HCT116 (cell line): ENCODE data around the gene FSD1L. TPM values are rescaled to one million over a fixed set of nuclear protein-coding genes. Genes with fewer than 3 reads are reported as not detected.

Experiments
- ATAC-seq: fragments of 200-7000 bp; cut with Tn5 transposase; 2 replicates; pipeline ENCODE4 v1.9.1; 2020; ENCODE audit warnings: mild to moderate bottlenecking, moderate library complexity
- BruUV-seq: library from RNA; stranded (reverse); fragments of 400-500 nt; replicated peaks from 2 replicates; lab custom pipeline; 2021; lab: Mats Ljungman, UMichigan
- CTCF ChIA-PET: fragments of 300-600 bp; sonication (Branson Sonifier 250); formaldehyde crosslinking; loops from one replicate; lab custom pipeline; 2021; ENCODE audit warnings: antibody characterized with exemption; lab: Charles Lee
- POLR2A ChIA-PET: fragments of 300-600, 350-600 bp; sonication (Branson Sonifier 250); formaldehyde crosslinking; loops from one replicate; lab custom pipeline; 2021; ENCODE audit warnings: antibody characterized with exemption; lab: Charles Lee
- RAD21 ChIA-PET, 2 experiments: fragments of 300-600 bp; sonication (Branson Sonifier 250); formaldehyde crosslinking; loops; one replicate each; lab custom pipeline; 2023; ENCODE audit warnings: low total read pairs in 2 of 2; ENCODE audit not compliant: uncharacterized antibody in 2 of 2, unreplicated experiment in 2 of 2, low non-redundant PET in 1 of 2; lab: Charles Lee
- DNase-seq: peaks from one replicate; pipeline ENCODE4 v3.0.0-alpha.2; 2010; ENCODE audit warnings: low read depth, low spot score
- H2AFZ ChIP-seq: fragments of 200-600 bp; shearing (Covaris generic), sonication (generic); 2 replicates; pipeline ENCODE4 v1.6.1; 2017; ENCODE audit warnings: low read depth, mixed run types, mixed read lengths, antibody characterized with exemption, low read length; ENCODE audit not compliant: poor library complexity, severe bottlenecking
- H3K27ac ChIP-seq: 2 replicates; pipeline ENCODE4 v1.5.1; 2012; ENCODE audit warnings: low read depth, low read length
- H3K27me3 ChIP-seq: fragments of 200-600 bp; sonication (generic); 2 replicates; pipeline ENCODE4 v1.6.1; 2016; ENCODE audit warnings: mixed run types, low read length, mixed read lengths; ENCODE audit not compliant: insufficient read depth
- H3K36me3 ChIP-seq, 2 experiments: fragments of 200-500 bp in 1 of 2; fragments of 200-600 bp in 1 of 2; sonication (Bioruptor generic) in 1 of 2; sonication (generic) in 1 of 2; 2 replicates each; pipeline versions ENCODE4 v1.5.1 to v1.6.1; 2014 to 2016; ENCODE audit warnings: low read length in 2 of 2, inconsistent platforms in 1 of 2, mixed read lengths in 1 of 2, mixed run types in 1 of 2; ENCODE audit not compliant: insufficient read depth in 2 of 2, control insufficient read depth in 1 of 2
- H3K4me1 ChIP-seq, 2 experiments: fragments of 200-600 bp in 1 of 2; sonication (generic) in 1 of 2; 2 replicates each; pipeline versions ENCODE4 v1.5.1 to v1.6.1; 2012 to 2017; ENCODE audit warnings: low read length in 2 of 2, inconsistent platforms in 1 of 2, mild to moderate bottlenecking in 1 of 2, mixed read lengths in 1 of 2, mixed run types in 1 of 2, moderate library complexity in 1 of 2; ENCODE audit not compliant: insufficient read depth in 2 of 2, control insufficient read depth in 1 of 2
- H3K4me2 ChIP-seq: fragments of 200-600 bp; sonication (generic); 2 replicates; pipeline ENCODE4 v1.6.1; 2017; ENCODE audit warnings: mixed run types, low read length, mixed read lengths
- H3K4me3 ChIP-seq, 2 experiments: fragments of 200-600 bp in 1 of 2; sonication (generic) in 1 of 2; replicated peaks in 1 of 2; 2 replicates each; pipeline ENCODE4 v1.5.1; 2011 to 2016; ENCODE audit warnings: low read length in 2 of 2, control low read depth in 1 of 2, low read depth in 1 of 2, mild to moderate bottlenecking in 1 of 2, mixed read lengths in 1 of 2, mixed run types in 1 of 2
- H3K79me2 ChIP-seq: fragments of 200-600 bp; sonication (generic); 2 replicates; pipeline ENCODE4 v1.6.1; 2017; ENCODE audit warnings: mild to moderate bottlenecking, mixed run types, low read length, moderate library complexity, mixed read lengths; ENCODE audit not compliant: insufficient read depth
- H3K9ac ChIP-seq: fragments of 200-600 bp; sonication (generic); 2 replicates; pipeline ENCODE4 v1.6.1; 2016; ENCODE audit warnings: low read length, mixed read lengths
- H3K9me2 ChIP-seq: fragments of 200-600 bp; sonication (generic), shearing (Covaris generic); 2 replicates; pipeline ENCODE4 v1.6.1; 2017; ENCODE audit warnings: mixed run types, mild to moderate bottlenecking, moderate library complexity; ENCODE audit not compliant: insufficient read depth
- H3K9me3 ChIP-seq, 2 experiments: fragments of 200-500 bp in 1 of 2; fragments of 200-600 bp in 1 of 2; sonication (Bioruptor generic) in 1 of 2; sonication (generic) in 1 of 2; 2 replicates each; pipeline ENCODE4 v1.6.1; 2014 to 2017; ENCODE audit warnings: low read length in 2 of 2, mixed read lengths in 2 of 2, inconsistent platforms in 1 of 2, low read depth in 1 of 2, mild to moderate bottlenecking in 1 of 2, mixed run types in 1 of 2, moderate library complexity in 1 of 2; ENCODE audit not compliant: control insufficient read depth in 1 of 2, insufficient read depth in 1 of 2
- H4K20me1 ChIP-seq: fragments of 200-600 bp; sonication (generic), shearing (Covaris generic); 2 replicates; pipeline ENCODE4 v1.6.1; 2017; ENCODE audit warnings: mixed run types, mild to moderate bottlenecking, moderate library complexity; ENCODE audit not compliant: insufficient read depth
- CEBPB ChIP-seq: IDR thresholded peaks from 2 replicates; pipeline ENCODE4 v1.6.1; 2012; ENCODE audit warnings: low read depth
- EGR1 ChIP-seq: IDR thresholded peaks from 2 replicates; pipeline ENCODE4 v1.6.1; 2012; ENCODE audit warnings: low read depth
- EZH2 ChIP-seq: fragments of 200-600 bp; sonication (generic); IDR thresholded peaks from 2 replicates; pipeline ENCODE4 v1.6.1; 2017; ENCODE audit warnings: antibody characterized with exemption, mixed run types
- EZH2phosphoT487 ChIP-seq: fragments of 200-600 bp; IDR thresholded peaks from 2 replicates; pipeline ENCODE4 v1.6.1; 2018; ENCODE audit warnings: antibody characterized with exemption, borderline replicate concordance
- FOSL1 ChIP-seq: IDR thresholded peaks from 2 replicates; pipeline ENCODE4 v1.6.1; 2012; ENCODE audit warnings: low read depth
- JUND ChIP-seq: IDR thresholded peaks from 2 replicates; pipeline ENCODE4 v1.6.1; 2012
- POLR2AphosphoS5 ChIP-seq: IDR thresholded peaks from 2 replicates; pipeline ENCODE4 v1.6.1; 2011; ENCODE audit warnings: mild to moderate bottlenecking, low read depth, low read length, moderate library complexity
- RAD21 ChIP-seq: IDR thresholded peaks from 2 replicates; pipeline ENCODE4 v1.6.1; 2012; ENCODE audit warnings: low read depth, mild to moderate bottlenecking
- SRF ChIP-seq: IDR thresholded peaks from 2 replicates; pipeline ENCODE4 v1.6.1; 2012; ENCODE audit warnings: low read depth
- TCF7L2 ChIP-seq: IDR thresholded peaks from 2 replicates; pipeline ENCODE4 v1.7.0; 2011; ENCODE audit warnings: borderline replicate concordance, inconsistent platforms; ENCODE audit not compliant: insufficient read depth, insufficient read length; ENCODE audit errors: extremely low read depth
- ZFX ChIP-seq: fragments of 450-650 bp; IDR thresholded peaks from 2 replicates; pipeline ENCODE4 v1.6.1; 2017
- intact Hi-C: fragments of 100-400 bp; cut with micrococcal nuclease; formaldehyde crosslinking; loops from 2 replicates; pipeline ENCODE4 v1.10.0; 2022
- total RNA-seq: library from RNA; stranded (reverse); gene quantifications from one replicate; pipeline ENCODE4 v1.2.1, GENCODE V29; 2021; ENCODE audit not compliant: unreplicated experiment
- TF ChIP-seq, protein P1 (sequence below), 3 experiments: fragments of 200-600 bp in 1 of 3; sonication (generic) in 1 of 3; IDR thresholded peaks in 2 of 3; conservative IDR thresholded peaks in 1 of 3; 2 replicates each; pipeline ENCODE4 v1.5.1; 2012 to 2017; ENCODE audit warnings: low read depth in 2 of 3, low read length in 2 of 3, antibody characterized with exemption in 1 of 3, borderline replicate concordance in 1 of 3, control low read depth in 1 of 3, mild to moderate bottlenecking in 1 of 3, mixed read lengths in 1 of 3, mixed run types in 1 of 3, moderate library complexity in 1 of 3; ENCODE audit not compliant: insufficient read depth in 1 of 3
- TF ChIP-seq, protein P2 (sequence below): IDR thresholded peaks from 2 replicates; pipeline ENCODE4 v1.6.1; 2012
- TF ChIP-seq, protein P3 (sequence below): IDR thresholded peaks from 2 replicates; pipeline ENCODE4 v1.6.1; 2011; ENCODE audit warnings: mild to moderate bottlenecking, low read length, moderate library complexity; ENCODE audit not compliant: insufficient replicate concordance; ENCODE audit errors: extremely low read depth

The FSD1L gene
- total RNA-seq, 1 experiment from 2014 or later: 5.5 TPM

DNA sequence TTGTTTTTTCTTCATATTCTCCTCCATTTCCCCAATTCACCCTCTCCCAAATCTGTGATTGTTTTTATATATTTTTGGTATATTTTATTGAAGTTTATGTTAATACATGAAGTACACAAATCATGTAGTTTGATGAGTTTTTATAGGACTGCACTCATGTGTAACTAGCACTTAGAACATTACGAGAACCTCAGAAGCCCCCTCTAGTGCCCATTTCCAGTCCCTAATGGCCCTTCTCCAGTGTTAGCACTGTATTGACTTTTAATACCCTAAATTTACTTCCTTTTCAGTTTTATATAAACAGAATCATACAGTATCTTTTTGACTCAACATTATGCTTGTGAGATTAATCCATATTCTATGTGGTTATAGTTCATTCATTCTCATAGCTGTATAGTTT is 91.6 kb downstream of the FSD1L start:
- no TSS peak for BruUV-seq
- H3K9me2 ChIP-seq: no peaks in the 10 kb centered on the region
- H3K36me3 ChIP-seq: no peaks in the 10 kb centered on the region
- H3K9me3 ChIP-seq: no peaks in the 10 kb centered on the region
- no peaks in the 10 kb centered on the region for H4K20me1 ChIP-seq
- H3K4me1 ChIP-seq: peaks cover 0 to 5% of the 10 kb centered on the region in 2 experiments; a peak in 1 of 4 replicates
- no peak overlapping the region for H3K4me3 ChIP-seq
- no peak overlapping the region for H2AFZ ChIP-seq
- no peak for DNase-seq
- RAD21 ChIA-PET: no interaction called here
- CTCF ChIA-PET: no interaction called here
- intact Hi-C loops: loop anchor here (10.0 kb wide), 1 partner anchor 755 kb away; no protein-coding TSS in a partner anchor
- H3K9ac ChIP-seq: no peak overlapping the region
- H3K27ac ChIP-seq: no peak overlapping the region
- H3K4me2 ChIP-seq: no peak overlapping the region
- TF ChIP-seq CEBPB (no peak), RAD21 (peak; percentile 11; the same call in 1 of the 2 replicates), ZFX (no peak)
- TF ChIP-seq, protein P1, sequence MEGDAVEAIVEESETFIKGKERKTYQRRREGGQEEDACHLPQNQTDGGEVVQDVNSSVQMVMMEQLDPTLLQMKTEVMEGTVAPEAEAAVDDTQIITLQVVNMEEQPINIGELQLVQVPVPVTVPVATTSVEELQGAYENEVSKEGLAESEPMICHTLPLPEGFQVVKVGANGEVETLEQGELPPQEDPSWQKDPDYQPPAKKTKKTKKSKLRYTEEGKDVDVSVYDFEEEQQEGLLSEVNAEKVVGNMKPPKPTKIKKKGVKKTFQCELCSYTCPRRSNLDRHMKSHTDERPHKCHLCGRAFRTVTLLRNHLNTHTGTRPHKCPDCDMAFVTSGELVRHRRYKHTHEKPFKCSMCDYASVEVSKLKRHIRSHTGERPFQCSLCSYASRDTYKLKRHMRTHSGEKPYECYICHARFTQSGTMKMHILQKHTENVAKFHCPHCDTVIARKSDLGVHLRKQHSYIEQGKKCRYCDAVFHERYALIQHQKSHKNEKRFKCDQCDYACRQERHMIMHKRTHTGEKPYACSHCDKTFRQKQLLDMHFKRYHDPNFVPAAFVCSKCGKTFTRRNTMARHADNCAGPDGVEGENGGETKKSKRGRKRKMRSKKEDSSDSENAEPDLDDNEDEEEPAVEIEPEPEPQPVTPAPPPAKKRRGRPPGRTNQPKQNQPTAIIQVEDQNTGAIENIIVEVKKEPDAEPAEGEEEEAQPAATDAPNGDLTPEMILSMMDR (IDR thresholded peaks at IDR 0.05 in 2 of 3, conservative IDR thresholded peaks at IDR 0.05 in 1 of 3; ENCODE audit: borderline replicate concordance in 1 of 3, insufficient read depth in 1 of 3, low read depth in 2 of 3, low read length in 2 of 3): peak; percentile 7 to 56 (median 54); a peak in 4 of 6 replicates
- TF ChIP-seq, all 23 proteins: peak for 2
- Histone ChIP-seq H3K79me2 (no peaks in the 10 kb centered on the region), H3K27me3 (no peaks in the 10 kb centered on the region)
- POLR2A ChIA-PET: no interaction called here
- peak; percentile 67; the same call in 1 of the 2 replicates for ATAC-seq

DNA sequence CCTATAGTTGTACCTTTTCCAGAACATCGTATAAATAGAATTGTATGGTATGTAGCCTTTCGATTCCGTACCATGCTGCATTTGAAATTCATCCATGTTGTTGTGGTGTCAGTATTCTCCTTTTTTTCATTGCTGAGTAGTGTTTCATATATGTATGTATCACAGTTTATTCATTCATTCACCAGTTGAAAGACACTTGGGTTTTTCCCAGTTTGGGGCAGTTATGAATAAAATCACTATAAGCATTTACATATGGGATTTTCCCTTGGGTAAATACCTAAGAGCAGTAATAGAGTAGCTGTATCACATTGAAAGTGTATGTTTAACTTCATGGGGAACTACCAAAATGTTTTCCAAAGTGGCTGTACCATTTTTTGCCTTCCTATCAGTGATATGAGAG is 94.0 kb downstream of the FSD1L start:
- TF ChIP-seq, protein P2, sequence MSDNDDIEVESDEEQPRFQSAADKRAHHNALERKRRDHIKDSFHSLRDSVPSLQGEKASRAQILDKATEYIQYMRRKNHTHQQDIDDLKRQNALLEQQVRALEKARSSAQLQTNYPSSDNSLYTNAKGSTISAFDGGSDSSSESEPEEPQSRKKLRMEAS: no peak
- TF ChIP-seq ZFX: no peak
- no peak for TF ChIP-seq JUND
- TF ChIP-seq, protein P3, sequence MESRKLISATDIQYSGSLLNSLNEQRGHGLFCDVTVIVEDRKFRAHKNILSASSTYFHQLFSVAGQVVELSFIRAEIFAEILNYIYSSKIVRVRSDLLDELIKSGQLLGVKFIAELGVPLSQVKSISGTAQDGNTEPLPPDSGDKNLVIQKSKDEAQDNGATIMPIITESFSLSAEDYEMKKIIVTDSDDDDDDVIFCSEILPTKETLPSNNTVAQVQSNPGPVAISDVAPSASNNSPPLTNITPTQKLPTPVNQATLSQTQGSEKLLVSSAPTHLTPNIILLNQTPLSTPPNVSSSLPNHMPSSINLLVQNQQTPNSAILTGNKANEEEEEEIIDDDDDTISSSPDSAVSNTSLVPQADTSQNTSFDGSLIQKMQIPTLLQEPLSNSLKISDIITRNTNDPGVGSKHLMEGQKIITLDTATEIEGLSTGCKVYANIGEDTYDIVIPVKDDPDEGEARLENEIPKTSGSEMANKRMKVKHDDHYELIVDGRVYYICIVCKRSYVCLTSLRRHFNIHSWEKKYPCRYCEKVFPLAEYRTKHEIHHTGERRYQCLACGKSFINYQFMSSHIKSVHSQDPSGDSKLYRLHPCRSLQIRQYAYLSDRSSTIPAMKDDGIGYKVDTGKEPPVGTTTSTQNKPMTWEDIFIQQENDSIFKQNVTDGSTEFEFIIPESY: no peak
- TF ChIP-seq EZH2: no peak
- TF ChIP-seq TCF7L2: no peak
- TF ChIP-seq POLR2AphosphoS5: no peak
- TF ChIP-seq FOSL1: no peak
- TF ChIP-seq RAD21: no peak
- no peak for TF ChIP-seq SRF
- no peak for TF ChIP-seq EZH2phosphoT487
- TF ChIP-seq EGR1: no peak
- Histone ChIP-seq H2AFZ (no peak overlapping the region), H3K9me2 (no peaks in the 10 kb centered on the region), H3K36me3 (no peaks in the 10 kb centered on the region), H3K9ac (no peak overlapping the region), H3K4me1 (no peaks in the 10 kb centered on the region), H3K4me3 (no peak overlapping the region), H3K27me3 (no peaks in the 10 kb centered on the region), H3K4me2 (no peak overlapping the region), H3K9me3 (no peaks in the 10 kb centered on the region), H4K20me1 (no peaks in the 10 kb centered on the region), H3K27ac (no peak overlapping the region), H3K79me2 (no peaks in the 10 kb centered on the region)
- CTCF ChIA-PET: no interaction called here
- ATAC-seq (no peak), DNase-seq (no peak)
- intact Hi-C loops: no loop called here
- BruUV-seq: no TSS peak
- RAD21 ChIA-PET: no interaction called here
- POLR2A ChIA-PET: no interaction called here
